GM23248 (cell line): Measurements from ENCODE around the gene TNFRSF6B. TPM values are rescaled to one million over a fixed set of nuclear protein-coding genes. Genes with fewer than 3 reads are reported as not detected.
A peak's percentile ranks its signal among the peaks of the same experiment; 100 is the strongest.
"Not testable (repeated sequence)": the region's sequence is repeated elsewhere in the genome, so short reads cannot be mapped to it uniquely, and the experiment has no call there.

Experiments used
- DNase-seq: peaks from one replicate; pipeline ENCODE4 v3.0.0-alpha.2; 2015
- H2AFZ ChIP-seq: fragments of 200-600 bp; sonication (generic); 2 replicates; pipeline ENCODE4 v1.6.1; 2016; ENCODE audit warnings: antibody characterized with exemption
- H3F3A ChIP-seq: fragments of 200-600 bp; sonication (generic); 2 replicates; pipeline ENCODE4 v1.6.1; 2016; ENCODE audit warnings: mild to moderate bottlenecking, antibody characterized with exemption, mixed run types; ENCODE audit not compliant: insufficient read depth
- H3K27ac ChIP-seq: fragments of 200-600 bp; sonication (generic); 2 replicates; pipeline ENCODE4 v1.5.1; 2016; ENCODE audit warnings: mild to moderate bottlenecking
- H3K27me3 ChIP-seq: fragments of 200-600 bp; sonication (generic); replicated peaks from 2 replicates; pipeline ENCODE4 v1.6.1; 2016; ENCODE audit warnings: mild to moderate bottlenecking; ENCODE audit not compliant: insufficient read depth
- H3K36me3 ChIP-seq: fragments of 200-600 bp; sonication (generic); 2 replicates; pipeline ENCODE4 v1.6.1; 2016; ENCODE audit warnings: low read depth, mild to moderate bottlenecking
- H3K4me1 ChIP-seq: fragments of 200-600 bp; sonication (generic); 2 replicates; pipeline ENCODE4 v1.6.1; 2016; ENCODE audit warnings: mild to moderate bottlenecking; ENCODE audit not compliant: insufficient read depth
- H3K4me2 ChIP-seq: fragments of 200-600 bp; sonication (generic); one replicate; pipeline ENCODE4 v1.6.1; 2016; ENCODE audit warnings: mild to moderate bottlenecking; ENCODE audit not compliant: unreplicated experiment
- H3K4me3 ChIP-seq: fragments of 200-600 bp; sonication (generic); 2 replicates; pipeline ENCODE4 v1.5.1; 2016; ENCODE audit warnings: mild to moderate bottlenecking
- H3K79me2 ChIP-seq: fragments of 200-600 bp; sonication (generic); 2 replicates; pipeline ENCODE4 v1.6.1; 2016; ENCODE audit warnings: mild to moderate bottlenecking; ENCODE audit not compliant: insufficient read depth
- H3K9ac ChIP-seq: fragments of 200-600 bp; sonication (generic); 2 replicates; pipeline ENCODE4 v1.6.1; 2016; ENCODE audit warnings: mild to moderate bottlenecking
- H3K9me2 ChIP-seq: fragments of 200-600 bp; sonication (generic); 2 replicates; pipeline ENCODE4 v1.6.1; 2016; ENCODE audit warnings: mixed run types, mild to moderate bottlenecking, moderate library complexity; ENCODE audit not compliant: insufficient read depth
- H3K9me3 ChIP-seq: fragments of 200-600 bp; sonication (generic); one replicate; pipeline ENCODE4 v1.6.1; 2017; ENCODE audit warnings: low read depth
- H4K20me1 ChIP-seq: fragments of 200-600 bp; sonication (generic); 2 replicates; pipeline ENCODE4 v1.6.0; 2016; ENCODE audit not compliant: insufficient read depth
- EZH2 ChIP-seq: fragments of 200-600 bp; sonication (generic); IDR thresholded peaks from 2 replicates; pipeline ENCODE4 v1.6.1; 2018; ENCODE audit warnings: antibody characterized with exemption, mild to moderate bottlenecking; ENCODE audit not compliant: insufficient read depth, poor library complexity, severe bottlenecking
- EZH2phosphoT487 ChIP-seq: fragments of 200-600 bp; sonication (generic); IDR thresholded peaks from 2 replicates; pipeline ENCODE4 v1.6.1; 2018; ENCODE audit warnings: antibody characterized with exemption, moderate library complexity, mild to moderate bottlenecking, low read depth; ENCODE audit not compliant: insufficient read depth
- WGBS, 2 experiments: methylation state at CpG; one replicate each; pipeline ENCODE4 v1.1.6; 2015 to 2017; ENCODE audit warnings: low lambda C conversion rate in 2 of 2, low coverage in 1 of 2; ENCODE audit errors: missing lambda C conversion rate in 2 of 2; 5-methylcytosine and 5-hydroxymethylcytosine counted together
- in situ Hi-C: fragments of 300-500 bp; cut with MboI; formaldehyde crosslinking; loops from 2 replicates; pipeline ENCODE4 v1.15.0; 2020
- polyA plus RNA-seq: library from polyadenylated mRNA; unstranded; fragments of >200 nt; fragmentation: Nextera tagmentation; extraction: Ambion mirVana; gene quantifications from 2 replicates; pipeline ENCODE4 v1.2.1, GENCODE V29; 2016
- total RNA-seq: library from RNA; depleted of rRNA; stranded (reverse); fragments of >200 nt; shearing (Covaris generic); gene quantifications from 2 replicates; pipeline ENCODE4 v1.2.3, GENCODE V29; 2014

TNFRSF6B gene
- total and polyA plus RNA-seq, 2 experiments from 2014 or later = 17.4 to 39.9 TPM

- in situ Hi-C loops = no loop called here
- peaks cover 46% of the 10 kb centered on the region for H3K36me3 ChIP-seq
- TF ChIP-seq EZH2 (no peak), EZH2phosphoT487 (no peak)
- H3K9ac ChIP-seq = no peak overlapping the region
- H3K4me2 ChIP-seq = no peak overlapping the region
- H3K4me3 ChIP-seq = no peak overlapping the region
- WGBS, 2 experiments = 93 to 100% methylated on average over 1 of the region's 1 CpG
- H4K20me1 ChIP-seq = no peaks in the 10 kb centered on the region
- H3K27ac ChIP-seq = no peak overlapping the region
- peaks cover 99% of the 10 kb centered on the region for H3K79me2 ChIP-seq
- no peaks in the 10 kb centered on the region for H3F3A ChIP-seq
- no peaks in the 10 kb centered on the region for H3K9me3 ChIP-seq
- no peaks in the 10 kb centered on the region for H3K27me3 ChIP-seq
- H3K9me2 ChIP-seq = no peaks in the 10 kb centered on the region
- no peak for DNase-seq
- peaks cover 6% of the 10 kb centered on the region; the same call in 1 of the 2 replicates for H3K4me1 ChIP-seq
- H2AFZ ChIP-seq = no peak overlapping the region
These were observed 15.7 kb downstream of the TNFRSF6B start for GRCh38 chr20:63712191-63712590.

- no peaks in the 10 kb centered on the region for H3K27me3 ChIP-seq
- H3K4me1 ChIP-seq = no peaks in the 10 kb centered on the region
- H3K9ac ChIP-seq = no peak overlapping the region
- H2AFZ ChIP-seq = no peak overlapping the region
- H3K27ac ChIP-seq = no peak overlapping the region
- no peaks in the 10 kb centered on the region for H3K9me3 ChIP-seq
- peaks cover 100% of the 10 kb centered on the region for H3K79me2 ChIP-seq
- H3K4me3 ChIP-seq = no peak overlapping the region
- peaks cover 63% of the 10 kb centered on the region for H3K36me3 ChIP-seq
- H3F3A ChIP-seq = peaks cover 5% of the 10 kb centered on the region; the same call in 1 of the 2 replicates
- no peaks in the 10 kb centered on the region for H3K9me2 ChIP-seq
- H4K20me1 ChIP-seq = no peaks in the 10 kb centered on the region
- in situ Hi-C loops = no loop called here
- TF ChIP-seq EZH2 (no peak), EZH2phosphoT487 (no peak)
- 96 to 98% methylated on average over 5 of the region's 5 CpGs for WGBS, 2 experiments
- DNase-seq = peak; percentile 18
- H3K4me2 ChIP-seq = no peak overlapping the region
These were observed 18.4 kb downstream of the TNFRSF6B start for GRCh38 chr20:63714858-63715257.

- H3K27ac ChIP-seq = no peak overlapping the region
- 100% methylated on average over 2 of the region's 2 CpGs for WGBS, 2 experiments
- DNase-seq = no peak
- TF ChIP-seq EZH2 (no peak), EZH2phosphoT487 (no peak)
- H3K9me3 ChIP-seq = no peaks in the 10 kb centered on the region
- H3F3A ChIP-seq = peaks cover 12% of the 10 kb centered on the region
- no peak overlapping the region for H3K4me2 ChIP-seq
- no peaks in the 10 kb centered on the region for H3K27me3 ChIP-seq
- no peaks in the 10 kb centered on the region for H4K20me1 ChIP-seq
- in situ Hi-C loops = no loop called here
- H3K4me1 ChIP-seq = no peaks in the 10 kb centered on the region
- no peak overlapping the region for H2AFZ ChIP-seq
- peaks cover 95% of the 10 kb centered on the region for H3K79me2 ChIP-seq
- no peaks in the 10 kb centered on the region for H3K9me2 ChIP-seq
- no peak overlapping the region for H3K9ac ChIP-seq
- no peak overlapping the region for H3K4me3 ChIP-seq
- peaks cover 33% of the 10 kb centered on the region for H3K36me3 ChIP-seq
These were observed 22.5 kb downstream of the TNFRSF6B start for GRCh38 chr20:63718996-63719395.

GRCh38 chr20:63722967-63723622 is 26.6 kb downstream of the TNFRSF6B start:
- H3K4me3 ChIP-seq, H4K20me1 ChIP-seq, H3K9ac ChIP-seq, H3K4me2 ChIP-seq, H3K27ac ChIP-seq, H3K9me3 ChIP-seq, H3K27me3 ChIP-seq, in situ Hi-C loops, H3K9me2 ChIP-seq, H3K4me1 ChIP-seq, DNase-seq, H2AFZ ChIP-seq: not testable (repeated sequence)
- peaks cover 12% of the 10 kb centered on the region for H3F3A ChIP-seq
- WGBS, 2 experiments = 57 to 71% methylated on average over 2 of the region's 2 CpGs
- H3K79me2 ChIP-seq = peaks cover 95% of the 10 kb centered on the region
- peaks cover 17% of the 10 kb centered on the region for H3K36me3 ChIP-seq

DNA sequence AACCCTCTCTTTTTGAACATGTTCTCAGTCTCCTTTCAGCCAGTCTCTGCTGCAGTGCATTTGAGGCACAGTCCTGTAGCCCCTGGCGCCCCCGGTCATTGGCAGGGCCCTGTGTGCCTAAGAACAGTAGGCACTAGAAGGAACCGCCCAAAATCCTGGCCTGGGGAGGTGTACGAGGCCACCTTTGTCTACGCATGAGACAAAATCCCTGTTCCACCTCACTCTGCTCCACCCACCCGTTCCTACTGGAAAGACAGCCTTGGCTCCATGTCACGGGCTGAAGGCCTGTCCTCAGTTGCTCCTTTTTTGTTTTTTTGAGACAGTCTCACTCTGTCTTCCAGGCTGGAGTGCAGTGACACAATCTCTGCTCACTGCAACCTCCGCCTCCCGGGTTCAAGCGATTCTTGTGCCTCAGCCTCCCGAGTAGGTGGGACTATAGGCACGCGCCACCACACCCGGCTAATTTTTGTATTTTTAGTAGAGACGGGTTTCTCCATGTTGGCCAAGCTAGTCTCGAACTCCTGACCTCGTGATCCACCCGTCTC is 33.8 kb downstream of the TNFRSF6B start:
- 95 to 96% methylated on average over 17 to 18 of the region's 18 CpGs for WGBS, 2 experiments
- H3K4me3 ChIP-seq, H3K4me2 ChIP-seq, H3K36me3 ChIP-seq, H3K9me2 ChIP-seq, H3K27ac ChIP-seq, H3F3A ChIP-seq, H3K9me3 ChIP-seq, H2AFZ ChIP-seq, H3K4me1 ChIP-seq, H4K20me1 ChIP-seq, in situ Hi-C loops, H3K27me3 ChIP-seq, DNase-seq, H3K9ac ChIP-seq: not testable (repeated sequence)
- H3K79me2 ChIP-seq = peaks cover 67% of the 10 kb centered on the region
